Melanocyte of skin (primary cell): ENCODE measurements around the gene POTEI. TPM values are rescaled to one million over a fixed set of nuclear protein-coding genes. Genes with fewer than 3 reads are reported as not detected.

Experiments used
- small RNA-seq, 2 donors: library from RNA; depleted of rRNA; stranded (forward); fragments of <200 nt; gene quantifications; one replicate each; pipeline ENCODE3, GENCODE V24; 2012
- total RNA-seq, 2 donors: library from RNA; depleted of rRNA; stranded (reverse); fragments of >200 nt; gene quantifications; 2 replicates each; pipeline ENCODE4 v1.2.3, GENCODE V29; 2012

POTEI gene
- total RNA-seq: not detected

GRCh38 chr2:130509228-130509627, at the start of gene POTEI:
Gene POTEI (minus strand): TSS chr2:130509328. CDS start chr2:130509235, 93 bp downstream.

GRCh38 chr2:130520992-130521391, 11.9 kb upstream of the POTEI start, which contains the start of gene CFC1B:
Gene CFC1B (plus strand): TSS chr2:130521222. CDS start chr2:130521485, 263 bp downstream.

Small RNA genes within 50 kb of the gene (small RNA-seq; reads per million reads assigned to genes)
- gene RF00017: 0 reads per million in 2 donors
- gene RNU6-473P: 0 reads per million in 2 donors

Other genes starting within 250 kb of the POTEI start
- 100 to 1,000 TPM in 1 of 2 donors, 10 to 100 TPM in 1; 82.9 to 147 TPM for gene IMP4, start 166.4 kb downstream of the POTEI start, total RNA-seq
- gene PTPN18, start 153.3 kb downstream of the POTEI start, total RNA-seq: 10 to 100 TPM; 30.6 to 33.4 TPM
- gene CFC1B, start 11.9 kb upstream of the POTEI start, total RNA-seq: not detected
- gene CFC1, start 90.2 kb upstream of the POTEI start, total RNA-seq: not detected
- gene POTEJ, start 102.1 kb upstream of the POTEI start, total RNA-seq: not detected
- not detected for gene GPR148, start 219.7 kb upstream of the POTEI start, total RNA-seq
- not detected for gene AMER3, start 246.2 kb upstream of the POTEI start, total RNA-seq